B cell (primary cell): ENCODE measurements around the gene FAM174C.

ENCODE experiments used
- EZH2 ChIP-seq: IDR thresholded peaks from 2 replicates; pipeline ENCODE4 v1.6.1; 2012; ENCODE audit warnings: borderline replicate concordance, low read depth, mild to moderate bottlenecking, moderate library complexity, low read length; ENCODE audit not compliant: insufficient read depth, poor library complexity, severe bottlenecking
- TF ChIP-seq, protein P1 (sequence below): fragments of 200-600 bp; IDR thresholded peaks from one replicate; pipeline ENCODE4 v1.8.0; 2022; ENCODE audit warnings: antibody characterized with exemption, mild to moderate bottlenecking

DNA sequence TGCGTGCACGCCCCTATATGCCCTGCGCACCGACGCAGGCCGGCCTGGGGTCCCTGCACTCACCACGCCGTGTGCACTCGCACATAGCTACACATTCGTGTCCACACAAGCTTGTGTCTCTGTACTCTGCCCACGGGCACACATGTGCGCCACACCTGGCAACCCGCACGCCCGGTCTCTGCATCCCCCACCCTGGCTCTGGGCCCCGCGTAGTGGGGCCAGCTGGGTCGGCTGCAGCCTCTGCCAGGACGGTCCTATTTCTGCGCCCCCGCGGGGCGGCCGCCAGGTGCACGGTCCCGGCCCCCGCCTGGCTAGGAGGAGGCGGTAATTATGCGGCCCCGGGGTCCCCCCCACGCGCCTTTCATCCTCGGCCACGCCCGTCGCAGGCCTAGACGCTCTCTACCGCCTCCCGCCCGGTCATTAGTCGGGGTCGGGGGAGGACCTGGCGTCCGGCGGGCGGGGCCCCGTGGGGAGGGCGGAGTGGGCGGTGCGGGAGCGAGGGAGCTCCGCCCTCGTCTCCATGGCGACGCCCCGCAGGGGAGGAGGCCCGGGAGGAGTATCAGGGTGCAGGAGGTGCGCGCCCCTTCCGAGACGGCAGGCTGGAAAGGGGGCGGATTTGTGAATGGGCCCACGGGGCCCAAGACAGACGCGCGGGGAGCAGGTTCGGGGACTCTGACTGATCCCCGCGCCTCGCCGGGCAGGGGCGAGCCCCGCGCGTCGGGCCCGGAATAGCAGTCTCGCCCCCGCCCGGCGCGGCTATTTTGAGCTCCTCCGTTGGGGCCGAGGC lies 9.0 kb upstream of the FAM174C start:
- TF ChIP-seq EZH2, result no peak
- TF ChIP-seq, protein P1, sequence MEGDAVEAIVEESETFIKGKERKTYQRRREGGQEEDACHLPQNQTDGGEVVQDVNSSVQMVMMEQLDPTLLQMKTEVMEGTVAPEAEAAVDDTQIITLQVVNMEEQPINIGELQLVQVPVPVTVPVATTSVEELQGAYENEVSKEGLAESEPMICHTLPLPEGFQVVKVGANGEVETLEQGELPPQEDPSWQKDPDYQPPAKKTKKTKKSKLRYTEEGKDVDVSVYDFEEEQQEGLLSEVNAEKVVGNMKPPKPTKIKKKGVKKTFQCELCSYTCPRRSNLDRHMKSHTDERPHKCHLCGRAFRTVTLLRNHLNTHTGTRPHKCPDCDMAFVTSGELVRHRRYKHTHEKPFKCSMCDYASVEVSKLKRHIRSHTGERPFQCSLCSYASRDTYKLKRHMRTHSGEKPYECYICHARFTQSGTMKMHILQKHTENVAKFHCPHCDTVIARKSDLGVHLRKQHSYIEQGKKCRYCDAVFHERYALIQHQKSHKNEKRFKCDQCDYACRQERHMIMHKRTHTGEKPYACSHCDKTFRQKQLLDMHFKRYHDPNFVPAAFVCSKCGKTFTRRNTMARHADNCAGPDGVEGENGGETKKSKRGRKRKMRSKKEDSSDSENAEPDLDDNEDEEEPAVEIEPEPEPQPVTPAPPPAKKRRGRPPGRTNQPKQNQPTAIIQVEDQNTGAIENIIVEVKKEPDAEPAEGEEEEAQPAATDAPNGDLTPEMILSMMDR, result no peak
